Endothelial cell of umbilical vein (primary cell): ENCODE data around the gene EPHB6. TPM values are rescaled to one million over a fixed set of nuclear protein-coding genes. Genes with fewer than 3 reads are reported as not detected.

Experiments
- BruUV-seq: library from RNA; stranded (reverse); fragments of 400-500 nt; replicated peaks from 2 replicates; lab custom pipeline; 2021; lab: Mats Ljungman, UMichigan
- CTCF ChIA-PET: fragments of 300-600, 350-600 bp; sonication (Branson Sonifier 250); formaldehyde crosslinking; loops from one replicate; lab custom pipeline; 2021; ENCODE audit warnings: antibody characterized with exemption, inconsistent platforms; lab: Charles Lee
- POLR2A ChIA-PET: fragments of 300-600, 350-600 bp; sonication (Branson Sonifier 250); formaldehyde crosslinking; loops from one replicate; lab custom pipeline; 2021; ENCODE audit warnings: antibody characterized with exemption, inconsistent platforms; lab: Charles Lee
- DNase-seq: peaks from one replicate; pipeline ENCODE4 v3.0.0-alpha.2; 2011; ENCODE audit warnings: low read depth, low spot score
- FAIRE-seq: peaks from 2 replicates; lab custom pipeline; 2011; peaks lifted over from hg19 to GRCh38; lab: Jason Lieb, UNC
- H2AFZ ChIP-seq: 2 replicates; pipeline ENCODE4 v1.6.0; 2012; ENCODE audit warnings: low read depth, low read length, control low read depth, inconsistent platforms
- H3K27ac ChIP-seq: 2 replicates; pipeline ENCODE4 v1.5.1; 2011; ENCODE audit warnings: low read depth, mild to moderate bottlenecking, control low read depth, low read length, moderate library complexity; ENCODE audit not compliant: insufficient read depth
- H3K27me3 ChIP-seq, 2 experiments: 2 replicates each; pipeline versions ENCODE4 v1.6.0 to v1.6.1; 2011; ENCODE audit warnings: low read length in 2 of 2, mixed read lengths in 1 of 2; ENCODE audit not compliant: control insufficient read depth in 2 of 2, insufficient read depth in 2 of 2
- H3K36me3 ChIP-seq, 2 experiments: 2 replicates in 1 of 2; 3 replicates in 1 of 2; pipeline ENCODE4 v1.5.1; 2011; ENCODE audit warnings: low read length in 2 of 2, mild to moderate bottlenecking in 1 of 2, moderate library complexity in 1 of 2; ENCODE audit not compliant: control insufficient read depth in 2 of 2, insufficient read depth in 2 of 2; ENCODE audit errors: extremely low read depth in 1 of 2
- H3K4me1 ChIP-seq: 3 replicates; pipeline ENCODE4 v1.5.1; 2011; ENCODE audit warnings: mild to moderate bottlenecking, low read length; ENCODE audit not compliant: control insufficient read depth, insufficient read depth; ENCODE audit errors: extremely low read depth
- H3K4me2 ChIP-seq: 2 replicates; pipeline ENCODE4 v1.6.1; 2011; ENCODE audit warnings: low read length, control low read depth, mixed read lengths; ENCODE audit not compliant: insufficient read depth
- H3K4me3 ChIP-seq, 3 experiments: fragments of 200-600 bp in 1 of 3; sonication (generic), shearing (Covaris generic) in 1 of 3; replicated peaks in 1 of 3; 2 replicates each; pipeline ENCODE4 v1.5.1; 2011 to 2016; ENCODE audit warnings: control low read depth in 3 of 3, low read length in 3 of 3, mild to moderate bottlenecking in 2 of 3, inconsistent platforms in 1 of 3, low read depth in 1 of 3, moderate library complexity in 1 of 3; ENCODE audit not compliant: insufficient read depth in 1 of 3
- H3K79me2 ChIP-seq: 2 replicates; pipeline ENCODE4 v1.6.0; 2012; ENCODE audit warnings: low read length, inconsistent platforms; ENCODE audit not compliant: control insufficient read depth, insufficient read depth
- H3K9ac ChIP-seq: replicated peaks from 2 replicates; pipeline ENCODE3; 2011; ENCODE audit warnings: low read length, control low read depth; ENCODE audit not compliant: insufficient read depth; ENCODE audit errors: extremely low read depth
- H3K9me1 ChIP-seq: replicated peaks from 3 replicates; pipeline ENCODE4 v1.6.0; 2011; ENCODE audit warnings: mild to moderate bottlenecking, low read length; ENCODE audit not compliant: control insufficient read depth, insufficient read depth; ENCODE audit errors: extremely low read depth
- H3K9me3 ChIP-seq: replicated peaks from 2 replicates; pipeline ENCODE4 v1.5.1; 2012; ENCODE audit warnings: low read length, inconsistent platforms; ENCODE audit not compliant: control insufficient read depth, insufficient read depth
- H4K20me1 ChIP-seq: replicated peaks from 2 replicates; pipeline ENCODE3; 2011; ENCODE audit warnings: mild to moderate bottlenecking, low read length; ENCODE audit not compliant: control insufficient read depth, insufficient read depth; ENCODE audit errors: extremely low read depth
- CTCF ChIP-seq, 2 donors: IDR thresholded peaks; 1 replicate in 1 of 2; 2 replicates in 1 of 2; pipeline ENCODE4 v1.5.1; 2011; ENCODE audit warnings: low read length in 2 of 2, mild to moderate bottlenecking in 2 of 2, moderate library complexity in 2 of 2, control low read depth in 1 of 2, inconsistent platforms in 1 of 2, low read depth in 1 of 2; ENCODE audit not compliant: insufficient read depth in 1 of 2; ENCODE audit errors: extremely low read depth in 1 of 2
- EZH2 ChIP-seq: IDR thresholded peaks from 2 replicates; pipeline ENCODE4 v1.6.1; 2012; ENCODE audit warnings: borderline replicate concordance, low read depth, mild to moderate bottlenecking, moderate library complexity, low read length, inconsistent platforms; ENCODE audit not compliant: severe bottlenecking
- FOS ChIP-seq: IDR thresholded peaks from 2 replicates; pipeline ENCODE4 v1.6.1; 2011; ENCODE audit warnings: mild to moderate bottlenecking, low read length, moderate library complexity, borderline replicate concordance; ENCODE audit not compliant: insufficient read depth
- GATA2 ChIP-seq: IDR thresholded peaks from 2 replicates; pipeline ENCODE4 v1.7.0; 2011; ENCODE audit warnings: low read depth, mild to moderate bottlenecking, moderate library complexity, mixed read lengths, low read length; ENCODE audit not compliant: insufficient read length, insufficient read depth
- JUN ChIP-seq: IDR thresholded peaks from 2 replicates; pipeline ENCODE4 v1.6.1; 2011; ENCODE audit warnings: borderline replicate concordance, low read depth; ENCODE audit not compliant: insufficient read length, insufficient read depth
- MAX ChIP-seq: IDR thresholded peaks from 2 replicates; pipeline ENCODE4 v1.6.1; 2011; ENCODE audit not compliant: insufficient read depth, insufficient read length
- MYC ChIP-seq: IDR thresholded peaks from one replicate; pipeline ENCODE4 v1.6.1; 2011; ENCODE audit warnings: mild to moderate bottlenecking, low read depth, low read length
- POLR2A ChIP-seq: IDR thresholded peaks from 2 replicates; pipeline ENCODE4 v1.6.1; 2012; ENCODE audit warnings: low read depth, mild to moderate bottlenecking, control low read depth, low read length
- POLR2AphosphoS5 ChIP-seq: IDR thresholded peaks from 2 replicates; pipeline ENCODE4 v1.6.1; 2012; ENCODE audit warnings: low read depth, mild to moderate bottlenecking, control low read depth, low read length, moderate library complexity; ENCODE audit not compliant: insufficient read depth
- dilution Hi-C: fragments of 300-500 bp; cut with MboI; formaldehyde crosslinking; loops from one replicate; pipeline ENCODE4 v1.15.0; 2019; ENCODE audit warnings: low sequenced_read_pairs; ENCODE audit not compliant: extremely low pct_ligation_motif_present
- intact Hi-C: fragments of 100-400 bp; cut with micrococcal nuclease; formaldehyde crosslinking; loops from one replicate; pipeline ENCODE4 v1.10.0; 2022
- polyA plus RNA-seq, 4 experiments: library from polyadenylated mRNA; depleted of rRNA in 3 of 4; stranded (reverse) in 3 of 4; unstranded in 1 of 4; fragments of >200 nt; gene quantifications; 2 replicates each; pipeline versions ENCODE4 v1.2.1 to v1.2.3, GENCODE V29; 2011 to 2012; ENCODE audit warnings: missing spikeins in 1 of 4
- total RNA-seq: library from RNA; stranded (reverse); gene quantifications from 2 replicates; pipeline ENCODE4 v1.2.3, GENCODE V29; 2021

EPHB6 gene
- total and polyA plus RNA-seq, 2 donors (not counting 3 experiments of a cell fraction or from before 2014, with no cell fraction given) = 0.86 to 2.9 TPM

GRCh38 chr7:142817506-142817905 lies 37.4 kb upstream of the EPHB6 start:
- no TSS peak for BruUV-seq
- ChIA-PET CTCF (interaction anchor here (1.3 to 2.6 kb wide), 7 partner anchors 22 to 398 kb away, joined by 3 to 11 read pairs (median 6); no protein-coding TSS in a partner anchor), POLR2A (no interaction called here)

More at GRCh38 chr7:142817506-142817905, 37.4 kb upstream of the EPHB6 start:
- Histone ChIP-seq H3K9me3 (no peaks in the 10 kb centered on the region), H3K4me3 (no peak overlapping the region), H4K20me1 (no peaks in the 10 kb centered on the region), H3K27me3 (peaks cover 8 to 24% of the 10 kb centered on the region in 2 experiments), H3K4me2 (no peak overlapping the region), H2AFZ (no peak overlapping the region), H3K9me1 (no peaks in the 10 kb centered on the region), H3K9ac (no peak overlapping the region), H3K27ac (no peak overlapping the region), H3K79me2 (no peaks in the 10 kb centered on the region), H3K36me3 (no peaks in the 10 kb centered on the region), H3K4me1 (peaks cover 3% of the 10 kb centered on the region)
- intact Hi-C loops (no loop called here), dilution Hi-C loops (no loop called here)
- no peak for DNase-seq
- TF ChIP-seq POLR2AphosphoS5 (no peak), EZH2 (no peak), POLR2A (no peak), MYC (no peak), FOS (no peak), JUN (no peak), GATA2 (no peak), CTCF (IDR thresholded peaks at IDR 0.05; ENCODE audit: extremely low read depth in 1 of 2, insufficient read depth in 1 of 2, low read depth in 1 of 2, low read length in 2 of 2) (no peak), MAX (no peak)
- FAIRE-seq = no peak
